ENCODE results near the gene DARS1.

Gene DARS1

GRCh38 chr2:135949451-135950234 is 35.8 kb downstream of the DARS1 start:
- H3K4me1 ChIP-seq: no peaks in the 10 kb centered on the region
- no peak for DNase-seq
- no peak overlapping the region for H3K4me3 ChIP-seq (ENCODE audit: low read depth, low read length)
- H3K36me3 ChIP-seq: no peaks in the 10 kb centered on the region
- H3K27me3 ChIP-seq: no peaks in the 10 kb centered on the region
- TF ChIP-seq CTCF (IDR thresholded peaks at IDR 0.05; ENCODE audit: low read depth, low read length): no peak
- no peaks in the 10 kb centered on the region for H3K9me3 ChIP-seq

GRCh38 chr2:135948642-135949355 is 36.6 kb downstream of the DARS1 start:
- DNase-seq: no peak
- no peaks in the 10 kb centered on the region for H3K36me3 ChIP-seq
- H3K4me1 ChIP-seq: no peaks in the 10 kb centered on the region
- H3K27me3 ChIP-seq: no peaks in the 10 kb centered on the region
- H3K4me3 ChIP-seq (ENCODE audit: low read depth, low read length): no peak overlapping the region
- no peaks in the 10 kb centered on the region for H3K9me3 ChIP-seq
- TF ChIP-seq CTCF (IDR thresholded peaks at IDR 0.05; ENCODE audit: low read depth, low read length): no peak

GRCh38 chr2:135948141-135948540 is 37.3 kb downstream of the DARS1 start:
- H3K4me3 ChIP-seq (ENCODE audit: low read depth, low read length): no peak overlapping the region
- H3K27me3 ChIP-seq: no peaks in the 10 kb centered on the region
- no peaks in the 10 kb centered on the region for H3K4me1 ChIP-seq
- DNase-seq: no peak
- no peak for TF ChIP-seq CTCF (IDR thresholded peaks at IDR 0.05; ENCODE audit: low read depth, low read length)
- no peaks in the 10 kb centered on the region for H3K9me3 ChIP-seq
- H3K36me3 ChIP-seq: no peaks in the 10 kb centered on the region

GRCh38 chr2:135947483-135947882 is 37.9 kb downstream of the DARS1 start:
- H3K4me3 ChIP-seq (ENCODE audit: low read depth, low read length): no peak overlapping the region
- no peaks in the 10 kb centered on the region for H3K4me1 ChIP-seq
- no peaks in the 10 kb centered on the region for H3K36me3 ChIP-seq
- no peaks in the 10 kb centered on the region for H3K27me3 ChIP-seq
- DNase-seq: no peak
- no peaks in the 10 kb centered on the region for H3K9me3 ChIP-seq
- no peak for TF ChIP-seq CTCF (IDR thresholded peaks at IDR 0.05; ENCODE audit: low read depth, low read length)

- H3K4me1 ChIP-seq: no peaks in the 10 kb centered on the region
- no peak overlapping the region for H3K4me3 ChIP-seq (ENCODE audit: low read depth, low read length)
- no peak for DNase-seq
- no peaks in the 10 kb centered on the region for H3K36me3 ChIP-seq
- TF ChIP-seq CTCF (IDR thresholded peaks at IDR 0.05; ENCODE audit: low read depth, low read length): no peak
- no peaks in the 10 kb centered on the region for H3K27me3 ChIP-seq
- no peaks in the 10 kb centered on the region for H3K9me3 ChIP-seq
Observed at GRCh38 chr2:135945526-135945925, 39.9 kb downstream of the DARS1 start.

- TF ChIP-seq CTCF (IDR thresholded peaks at IDR 0.05; ENCODE audit: low read depth, low read length): no peak
- Histone ChIP-seq H3K36me3 (no peaks in the 10 kb centered on the region), H3K4me1 (no peaks in the 10 kb centered on the region), H3K27me3 (no peaks in the 10 kb centered on the region), H3K9me3 (no peaks in the 10 kb centered on the region), H3K4me3 (ENCODE audit: low read depth, low read length) (no peak overlapping the region)
- no peak for DNase-seq
Observed at GRCh38 chr2:135944625-135945024, 40.8 kb downstream of the DARS1 start.
